HepG2 (cell line): ENCODE measurements around the gene MTUS2.

Experiments used
- POLR2A ChIP-seq, 2 experiments: IDR thresholded peaks; 2 replicates each; pipeline ENCODE4 v1.6.1; 2011; ENCODE audit warnings: low read depth in 2 of 2, low read length in 2 of 2, mild to moderate bottlenecking in 1 of 2, moderate library complexity in 1 of 2; ENCODE audit not compliant: insufficient read depth in 1 of 2
- POLR2AphosphoS5 ChIP-seq: IDR thresholded peaks from 2 replicates; pipeline ENCODE4 v1.6.1; 2012; ENCODE audit warnings: low read depth, low read length

GRCh38 chr13:29227576-29227975 lies 407.4 kb downstream of the MTUS2 start:
- TF ChIP-seq POLR2A (IDR thresholded peaks at IDR 0.05; ENCODE audit: insufficient read depth in 1 of 2, low read depth in 2 of 2, low read length in 2 of 2) = no peak
- TF ChIP-seq POLR2AphosphoS5 = no peak
